Nephron progenitor cell (in vitro differentiated cells): Measurements from ENCODE around the gene PDE4D.
A peak's percentile ranks its signal among the peaks of the same experiment; 100 is the strongest.

Source experiments
- DNase-seq: peaks from one replicate; pipeline ENCODE4 v3.0.0; 2021
- H3K27ac Mint-ChIP-seq: 2 replicates; pipeline ENCODE4 v1.8.0; 2021; ENCODE audit warnings: mild to moderate bottlenecking, moderate library complexity, mixed read lengths
- H3K27me3 Mint-ChIP-seq: 2 replicates; pipeline ENCODE4 v1.8.0; 2021; ENCODE audit warnings: mild to moderate bottlenecking, low read depth, mixed read lengths; ENCODE audit not compliant: poor library complexity
- H3K36me3 Mint-ChIP-seq: 2 replicates; pipeline ENCODE4 v1.8.0; 2021; ENCODE audit warnings: low read depth, mixed read lengths
- H3K4me1 Mint-ChIP-seq: 2 replicates; pipeline ENCODE4 v1.8.0; 2021; ENCODE audit warnings: mixed read lengths
- H3K4me3 Mint-ChIP-seq: 2 replicates; pipeline ENCODE4 v1.8.0; 2021; ENCODE audit warnings: mild to moderate bottlenecking, moderate library complexity, mixed read lengths
- H3K9me3 Mint-ChIP-seq: 2 replicates; pipeline ENCODE4 v1.8.0; 2021; ENCODE audit warnings: mild to moderate bottlenecking, moderate library complexity, mixed read lengths
- CTCF ChIP-seq: fragments of 200-600 bp; sonication (generic); IDR thresholded peaks from 2 replicates; pipeline ENCODE4 v1.5.0; 2021; ENCODE audit warnings: antibody characterized with exemption

PDE4D gene

GRCh38 chr5:59158637-59159391, 734.7 kb downstream of the PDE4D start:
- no peak overlapping the region for H3K27ac Mint-ChIP-seq
- H3K4me1 Mint-ChIP-seq: peaks cover 3% of the 10 kb centered on the region
- H3K9me3 Mint-ChIP-seq: no peaks in the 10 kb centered on the region
- no peaks in the 10 kb centered on the region for H3K36me3 Mint-ChIP-seq
- DNase-seq: no peak
- TF ChIP-seq CTCF: no peak
- no peaks in the 10 kb centered on the region for H3K27me3 Mint-ChIP-seq
- H3K4me3 Mint-ChIP-seq: no peak overlapping the region

- H3K27me3 Mint-ChIP-seq: no peaks in the 10 kb centered on the region
- no peak overlapping the region for H3K4me3 Mint-ChIP-seq
- no peak overlapping the region for H3K27ac Mint-ChIP-seq
- H3K36me3 Mint-ChIP-seq: no peaks in the 10 kb centered on the region
- no peaks in the 10 kb centered on the region for H3K9me3 Mint-ChIP-seq
- DNase-seq: no peak
- TF ChIP-seq CTCF: no peak
- H3K4me1 Mint-ChIP-seq: no peaks in the 10 kb centered on the region
These were observed 735.4 kb downstream of the PDE4D start for GRCh38 chr5:59158165-59158564.

- H3K4me1 Mint-ChIP-seq: no peaks in the 10 kb centered on the region
- H3K9me3 Mint-ChIP-seq: no peaks in the 10 kb centered on the region
- H3K36me3 Mint-ChIP-seq: no peaks in the 10 kb centered on the region
- no peak for TF ChIP-seq CTCF
- DNase-seq: no peak
- no peak overlapping the region for H3K4me3 Mint-ChIP-seq
- H3K27me3 Mint-ChIP-seq: no peaks in the 10 kb centered on the region
- H3K27ac Mint-ChIP-seq: no peak overlapping the region
These were observed 736.5 kb downstream of the PDE4D start for GRCh38 chr5:59157068-59157467.

GRCh38 chr5:59152701-59153245, 740.8 kb downstream of the PDE4D start:
- Mint-ChIP-seq H3K36me3 (peaks cover 8% of the 10 kb centered on the region), H3K9me3 (peaks cover 7% of the 10 kb centered on the region), H3K4me3 (peak overlapping the region; percentile 12), H3K4me1 (peaks cover 19% of the 10 kb centered on the region), H3K27ac (peak overlapping the region; percentile 99), H3K27me3 (no peaks in the 10 kb centered on the region)
- no peak for TF ChIP-seq CTCF
- no peak for DNase-seq

GRCh38 chr5:59151162-59151889, 742.2 kb downstream of the PDE4D start:
- Mint-ChIP-seq H3K27ac (peak overlapping the region; percentile 58), H3K4me3 (peak overlapping the region; percentile 4), H3K36me3 (peaks cover 18% of the 10 kb centered on the region), H3K27me3 (no peaks in the 10 kb centered on the region), H3K4me1 (peaks cover 19% of the 10 kb centered on the region), H3K9me3 (peaks cover 18% of the 10 kb centered on the region)
- no peak for DNase-seq
- TF ChIP-seq CTCF: no peak
